SIG-M5 treated with dmso at 0.1 percent for 504 hours (cell line): ENCODE measurements around the gene TCF7L1.
A peak's percentile ranks its signal among the peaks of the same experiment; 100 is the strongest.
"Not testable (repeated sequence)": the region's sequence is repeated elsewhere in the genome, so short reads cannot be mapped to it uniquely, and the experiment has no call there.

Experiments used
- DNase-seq: peaks from one replicate; lab custom pipeline; 2025; ENCODE audit not compliant: unreplicated experiment; lab: John Stamatoyannopoulos, UW

TCF7L1 gene

GRCh38 chr2:85341269-85342029, 208.3 kb downstream of the TCF7L1 start:
- DNase-seq: no peak

- DNase-seq: no peak
Observed at GRCh38 chr2:85342156-85342555, 209.0 kb downstream of the TCF7L1 start.

GRCh38 chr2:85343207-85343895, 210.2 kb downstream of the TCF7L1 start:
- DNase-seq: not testable (repeated sequence)

GRCh38 chr2:85344356-85344954, 211.3 kb downstream of the TCF7L1 start:
- DNase-seq: no peak

GRCh38 chr2:85347599-85347998, 214.4 kb downstream of the TCF7L1 start:
- DNase-seq: no peak

GRCh38 chr2:85353876-85354285, 220.7 kb downstream of the TCF7L1 start:
- DNase-seq: no peak

GRCh38 chr2:85354286-85355072, 221.3 kb downstream of the TCF7L1 start, which contains the start of the genes ELMOD3 and RETSAT:
TSS of gene ELMOD3 (plus strand) at chr2:85354769. CDS start at chr2:85357199, 2,430 bp downstream.
TSS of gene RETSAT (minus strand) at chr2:85354528. CDS start at chr2:85354507, 21 bp downstream.
- peak; percentile 100 for DNase-seq

- DNase-seq: no peak
Observed at GRCh38 chr2:85355073-85355410, 221.8 kb downstream of the TCF7L1 start.

GRCh38 chr2:85355521-85355920, 222.3 kb downstream of the TCF7L1 start:
- no peak for DNase-seq

GRCh38 chr2:85356186-85356585, 223.0 kb downstream of the TCF7L1 start:
- no peak for DNase-seq

GRCh38 chr2:85357736-85358135, 224.5 kb downstream of the TCF7L1 start:
- DNase-seq: no peak
